ENCODE results near the gene PER3.

- TF ChIP-seq, protein P1, sequence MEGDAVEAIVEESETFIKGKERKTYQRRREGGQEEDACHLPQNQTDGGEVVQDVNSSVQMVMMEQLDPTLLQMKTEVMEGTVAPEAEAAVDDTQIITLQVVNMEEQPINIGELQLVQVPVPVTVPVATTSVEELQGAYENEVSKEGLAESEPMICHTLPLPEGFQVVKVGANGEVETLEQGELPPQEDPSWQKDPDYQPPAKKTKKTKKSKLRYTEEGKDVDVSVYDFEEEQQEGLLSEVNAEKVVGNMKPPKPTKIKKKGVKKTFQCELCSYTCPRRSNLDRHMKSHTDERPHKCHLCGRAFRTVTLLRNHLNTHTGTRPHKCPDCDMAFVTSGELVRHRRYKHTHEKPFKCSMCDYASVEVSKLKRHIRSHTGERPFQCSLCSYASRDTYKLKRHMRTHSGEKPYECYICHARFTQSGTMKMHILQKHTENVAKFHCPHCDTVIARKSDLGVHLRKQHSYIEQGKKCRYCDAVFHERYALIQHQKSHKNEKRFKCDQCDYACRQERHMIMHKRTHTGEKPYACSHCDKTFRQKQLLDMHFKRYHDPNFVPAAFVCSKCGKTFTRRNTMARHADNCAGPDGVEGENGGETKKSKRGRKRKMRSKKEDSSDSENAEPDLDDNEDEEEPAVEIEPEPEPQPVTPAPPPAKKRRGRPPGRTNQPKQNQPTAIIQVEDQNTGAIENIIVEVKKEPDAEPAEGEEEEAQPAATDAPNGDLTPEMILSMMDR (IDR thresholded peaks at IDR 0.05; ENCODE audit: low read length) = no peak
- TF ChIP-seq EZH2 (IDR thresholded peaks at IDR 0.05; ENCODE audit: borderline replicate concordance, low read length) = no peak
Measured at GRCh38 chr1:7893529-7894180, 109.6 kb downstream of the PER3 start.

Measured in OCI-LY1 (cell line).